Upper lobe of right lung (tissue), 1 donor: ENCODE data around the gene UGT2B7. TPM values are rescaled to one million over a fixed set of nuclear protein-coding genes. Genes with fewer than 3 reads are reported as not detected.

ENCODE experiments used
- ATAC-seq: fragments of 200-7000 bp; cut with Tn5 transposase; one replicate; pipeline ENCODE4 v1.9.1; 2020; ENCODE audit warnings: mild to moderate bottlenecking, moderate library complexity
- DNase-seq: peaks from one replicate; pipeline ENCODE4 v3.0.0-alpha.2; 2020
- H3K27ac ChIP-seq: fragments of 200-600 bp; one replicate; pipeline ENCODE4 v1.8.0; 2022
- H3K27me3 ChIP-seq: fragments of 200-600 bp; one replicate; pipeline ENCODE4 v1.8.0; 2022; ENCODE audit warnings: mild to moderate bottlenecking
- H3K36me3 ChIP-seq: fragments of 200-600 bp; one replicate; pipeline ENCODE4 v1.8.0; 2022
- H3K4me1 ChIP-seq: fragments of 200-600 bp; one replicate; pipeline ENCODE4 v1.8.0; 2022
- H3K4me3 ChIP-seq: fragments of 200-600 bp; one replicate; pipeline ENCODE4 v1.8.0; 2022; ENCODE audit warnings: mild to moderate bottlenecking
- H3K9me3 ChIP-seq: fragments of 200-600 bp; one replicate; pipeline ENCODE4 v1.8.0; 2022
- CTCF ChIP-seq: fragments of 200-600 bp; IDR thresholded peaks from one replicate; pipeline ENCODE4 v1.8.0; 2022; ENCODE audit warnings: antibody characterized with exemption
- intact Hi-C: fragments of 100-400 bp; cut with DNase I; formaldehyde crosslinking; loops from one replicate; pipeline ENCODE4 v1.11.0; 2022
- total RNA-seq: library from RNA; stranded (reverse); fragmentation: NEBNext Ultra II Directional; extraction: Animal tissue kit (Norgen Biotek cat#: 25700); gene quantifications from one replicate; pipeline ENCODE4 v1.2.1, GENCODE V29; 2021
- donor health status: DM: no; HTN: yes; CAD: no; lungs with severe emphysema.

Gene UGT2B7
- total RNA-seq, 1 donor from 2014 or later, result 0.96 TPM

- DNase-seq (no peak), ATAC-seq (no peak)
- H3K4me1 ChIP-seq, result no peaks in the 10 kb centered on the region
- H3K27ac ChIP-seq, result no peak overlapping the region
- no peaks in the 10 kb centered on the region for H3K36me3 ChIP-seq
- H3K27me3 ChIP-seq, result no peaks in the 10 kb centered on the region
- no peak for TF ChIP-seq CTCF
- H3K9me3 ChIP-seq, result no peaks in the 10 kb centered on the region
- H3K4me3 ChIP-seq, result no peak overlapping the region
- intact Hi-C loops, result no loop called here
Measured at GRCh38 chr4:69075061-69075792, 21.0 kb upstream of the UGT2B7 start.

GRCh38 chr4:69078852-69079251 is 17.4 kb upstream of the UGT2B7 start:
- Histone ChIP-seq H3K4me1 (no peaks in the 10 kb centered on the region), H3K36me3 (no peaks in the 10 kb centered on the region), H3K27ac (no peak overlapping the region), H3K4me3 (no peak overlapping the region), H3K9me3 (no peaks in the 10 kb centered on the region), H3K27me3 (no peaks in the 10 kb centered on the region)
- DNase-seq (no peak), ATAC-seq (no peak)
- intact Hi-C loops, result no loop called here
- TF ChIP-seq CTCF, result no peak

GRCh38 chr4:69088473-69088872 is 7.8 kb upstream of the UGT2B7 start:
- H3K4me3 ChIP-seq, result no peak overlapping the region
- no peak for TF ChIP-seq CTCF
- H3K27me3 ChIP-seq, result no peaks in the 10 kb centered on the region
- ATAC-seq (no peak), DNase-seq (no peak)
- no peaks in the 10 kb centered on the region for H3K9me3 ChIP-seq
- no peak overlapping the region for H3K27ac ChIP-seq
- intact Hi-C loops, result no loop called here
- H3K4me1 ChIP-seq, result no peaks in the 10 kb centered on the region
- no peaks in the 10 kb centered on the region for H3K36me3 ChIP-seq

- ATAC-seq, result no peak
- intact Hi-C loops, result no loop called here
- H3K9me3 ChIP-seq, result no peaks in the 10 kb centered on the region
Measured at GRCh38 chr4:69089388-69089787, 6.9 kb upstream of the UGT2B7 start.

GRCh38 chr4:69092190-69092589 is 4.1 kb upstream of the UGT2B7 start:
- no peak for TF ChIP-seq CTCF
- DNase-seq, result no peak
- Histone ChIP-seq H3K4me3 (no peak overlapping the region), H3K9me3 (no peaks in the 10 kb centered on the region), H3K36me3 (no peaks in the 10 kb centered on the region), H3K27me3 (no peaks in the 10 kb centered on the region), H3K4me1 (no peaks in the 10 kb centered on the region), H3K27ac (no peak overlapping the region)
- no peak for ATAC-seq
- intact Hi-C loops, result no loop called here

More at GRCh38 chr4:69089388-69089787, 6.9 kb upstream of the UGT2B7 start:
- Histone ChIP-seq H3K27ac (no peak overlapping the region), H3K4me3 (no peak overlapping the region), H3K4me1 (no peaks in the 10 kb centered on the region), H3K27me3 (no peaks in the 10 kb centered on the region), H3K36me3 (no peaks in the 10 kb centered on the region)
- no peak for DNase-seq
- no peak for TF ChIP-seq CTCF
